HG02623 (cell line): ENCODE measurements around the gene NSA2.

Experiments used
- ATAC-seq: cut with Tn5 transposase; IDR thresholded peaks from one replicate; pipeline ENCODE4 v1.9.1; 2021; ENCODE audit warnings: moderate library complexity; ENCODE audit not compliant: unreplicated experiment

Gene NSA2

DNA sequence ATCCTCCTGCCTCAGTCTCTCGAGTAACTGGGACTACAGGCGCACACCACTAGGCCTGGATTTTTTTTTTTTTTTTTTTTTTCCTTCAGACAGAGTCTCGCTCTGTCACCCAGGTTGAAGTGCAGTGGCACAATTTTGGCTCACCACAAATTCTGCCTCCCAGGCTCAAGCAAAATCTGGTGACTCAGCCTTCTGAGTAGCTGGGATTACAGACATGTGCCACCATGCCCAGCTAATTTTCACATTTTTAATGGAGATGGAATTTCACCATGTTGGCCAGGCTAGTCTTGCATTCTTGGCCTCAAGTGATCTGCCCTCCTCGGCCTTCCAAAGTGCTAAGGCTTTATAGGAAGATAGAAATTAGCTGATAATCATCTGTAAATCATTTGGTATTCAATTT lies 43.9 kb downstream of the NSA2 start:
- ATAC-seq, result no peak

DNA sequence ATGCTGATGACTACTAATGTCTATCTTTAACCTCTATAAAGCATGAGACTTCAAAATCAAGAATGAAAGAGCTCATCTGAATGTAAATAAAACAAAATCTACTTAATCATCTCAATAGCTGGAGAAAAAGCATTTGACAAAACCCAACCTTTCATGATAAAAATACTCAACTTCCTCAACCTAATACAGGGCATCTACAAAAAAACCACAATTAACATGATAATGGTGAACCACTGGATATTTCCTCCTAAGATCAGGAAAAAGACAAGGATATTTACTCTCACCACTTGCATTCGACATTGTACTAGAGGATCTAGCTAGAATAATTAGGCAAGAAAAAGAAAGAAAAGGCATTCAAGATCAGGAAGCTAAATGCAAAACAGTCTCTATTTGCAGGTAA lies 49.8 kb downstream of the NSA2 start:
- no peak for ATAC-seq

DNA sequence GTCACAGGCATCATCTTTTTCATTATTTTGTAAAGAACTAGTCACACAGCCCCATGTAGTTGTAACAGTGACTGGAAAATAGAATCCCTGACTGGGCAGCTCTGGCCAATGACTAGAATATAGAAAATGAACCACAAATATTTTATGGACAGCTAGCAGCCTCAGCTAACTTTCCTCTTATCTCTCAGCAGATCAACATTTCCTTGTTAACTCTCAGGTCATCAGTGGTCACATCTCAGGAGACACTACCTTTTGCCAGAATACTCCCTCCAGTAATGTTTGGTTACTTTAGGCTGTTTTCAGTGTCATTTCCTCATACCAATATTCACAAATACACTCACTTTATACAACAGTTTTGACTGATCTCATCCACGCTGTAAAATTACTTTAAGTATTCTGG lies 55.2 kb downstream of the NSA2 start:
- no peak for ATAC-seq

DNA sequence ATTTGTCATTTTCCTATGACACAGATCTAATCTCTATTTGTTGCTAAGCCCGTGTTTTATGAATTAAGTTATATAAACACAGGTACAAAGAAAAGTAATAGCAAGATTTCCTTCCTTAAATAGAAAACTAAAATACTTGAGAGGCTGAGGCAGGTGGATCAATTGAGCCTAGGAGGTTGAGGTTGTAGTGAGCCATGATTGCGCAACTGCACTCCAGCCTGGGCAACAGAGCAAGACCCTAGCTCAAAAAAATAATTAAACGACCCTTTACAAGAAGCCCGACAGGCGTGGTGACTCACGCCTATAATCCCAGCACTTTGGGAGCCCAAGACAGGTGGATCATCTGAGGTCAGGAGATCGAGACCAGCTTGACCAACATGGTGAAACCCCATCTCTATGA lies 62.4 kb downstream of the NSA2 start:
- no peak for ATAC-seq
